ENCODE measurements around the gene SCFD2.
"Not testable (repeated sequence)": the region's sequence is repeated elsewhere in the genome, so short reads cannot be mapped to it uniquely, and the experiment has no call there.

The SCFD2 gene

DNA sequence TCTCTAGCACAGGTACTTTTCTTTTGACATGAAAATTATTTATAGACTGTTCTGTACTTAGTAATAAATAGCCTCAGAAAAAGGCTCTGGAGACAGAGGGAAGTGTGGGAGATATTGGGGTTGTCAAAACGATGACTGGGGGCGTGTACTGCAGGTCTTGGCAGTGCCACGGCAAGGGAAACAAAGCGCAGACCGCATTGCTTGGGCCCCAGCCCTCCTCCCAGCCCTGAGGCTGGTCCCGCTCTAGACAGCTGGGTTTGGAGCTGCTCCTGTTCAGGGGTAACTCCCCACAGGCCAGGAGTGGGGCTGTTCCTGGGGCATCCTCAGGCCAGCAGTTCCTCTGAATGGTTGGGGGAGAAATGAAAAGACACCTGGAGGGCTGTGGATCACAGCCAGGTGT, 372.1 kb downstream of the SCFD2 start:
- TF ChIP-seq EZH2 (IDR thresholded peaks at IDR 0.05; ENCODE audit: borderline replicate concordance, low read depth, low read length, severe bottlenecking) = no peak
- TF ChIP-seq, protein P1, sequence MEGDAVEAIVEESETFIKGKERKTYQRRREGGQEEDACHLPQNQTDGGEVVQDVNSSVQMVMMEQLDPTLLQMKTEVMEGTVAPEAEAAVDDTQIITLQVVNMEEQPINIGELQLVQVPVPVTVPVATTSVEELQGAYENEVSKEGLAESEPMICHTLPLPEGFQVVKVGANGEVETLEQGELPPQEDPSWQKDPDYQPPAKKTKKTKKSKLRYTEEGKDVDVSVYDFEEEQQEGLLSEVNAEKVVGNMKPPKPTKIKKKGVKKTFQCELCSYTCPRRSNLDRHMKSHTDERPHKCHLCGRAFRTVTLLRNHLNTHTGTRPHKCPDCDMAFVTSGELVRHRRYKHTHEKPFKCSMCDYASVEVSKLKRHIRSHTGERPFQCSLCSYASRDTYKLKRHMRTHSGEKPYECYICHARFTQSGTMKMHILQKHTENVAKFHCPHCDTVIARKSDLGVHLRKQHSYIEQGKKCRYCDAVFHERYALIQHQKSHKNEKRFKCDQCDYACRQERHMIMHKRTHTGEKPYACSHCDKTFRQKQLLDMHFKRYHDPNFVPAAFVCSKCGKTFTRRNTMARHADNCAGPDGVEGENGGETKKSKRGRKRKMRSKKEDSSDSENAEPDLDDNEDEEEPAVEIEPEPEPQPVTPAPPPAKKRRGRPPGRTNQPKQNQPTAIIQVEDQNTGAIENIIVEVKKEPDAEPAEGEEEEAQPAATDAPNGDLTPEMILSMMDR (IDR thresholded peaks at IDR 0.05; ENCODE audit: borderline replicate concordance, extremely low read depth, low read length, poor library complexity, severe bottlenecking) = no peak
- Histone ChIP-seq H3K9me3 (ENCODE audit: insufficient read depth, low read length, severe bottlenecking) (no peaks in the 10 kb centered on the region), H3K36me3 (ENCODE audit: insufficient read depth, low read length) (no peaks in the 10 kb centered on the region), H3K4me1 (ENCODE audit: insufficient read depth, low read length) (no peaks in the 10 kb centered on the region), H3K4me2 (ENCODE audit: insufficient read depth, low read length) (no peak overlapping the region), H3K79me2 (ENCODE audit: insufficient read depth, low read length) (no peaks in the 10 kb centered on the region), H3K4me3 (ENCODE audit: low read depth in 1 of 2, low read length in 2 of 2) (no peak overlapping the region), H2AFZ (ENCODE audit: low read depth, low read length) (no peak overlapping the region), H3K9ac (ENCODE audit: low read depth, low read length) (no peak overlapping the region), H3K27me3 (ENCODE audit: insufficient read depth, low read length, poor library complexity) (no peaks in the 10 kb centered on the region), H4K20me1 (ENCODE audit: insufficient read depth, low read length) (no peaks in the 10 kb centered on the region), H3K27ac (ENCODE audit: low read length) (no peak overlapping the region)
- DNase-seq (no peak), ATAC-seq (ENCODE audit: insufficient read depth, low read depth) (no peak)

DNA sequence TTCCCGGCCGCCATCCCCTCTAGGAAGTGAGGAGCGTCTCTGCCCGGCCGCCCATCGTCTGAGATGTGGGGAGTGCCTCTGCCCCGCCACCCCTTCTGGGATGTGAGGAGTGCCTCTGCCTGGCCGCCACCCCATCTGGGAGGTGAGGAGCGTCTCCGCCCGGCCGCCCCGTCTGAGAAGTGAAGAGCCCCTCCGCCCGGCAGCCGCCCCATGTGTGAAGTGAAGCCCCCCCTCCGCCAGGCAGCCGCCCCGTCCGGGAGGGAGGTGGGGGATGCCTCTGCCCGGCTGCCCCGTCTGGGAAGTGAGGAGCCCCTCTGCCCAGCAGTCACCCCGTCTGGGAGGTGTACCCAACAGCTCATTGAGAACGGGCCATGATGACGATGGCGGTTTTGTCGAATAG, 373.3 kb downstream of the SCFD2 start:
- not testable (repeated sequence) for H3K36me3 ChIP-seq (ENCODE audit: insufficient read depth, low read length); H3K27ac ChIP-seq (ENCODE audit: low read length); H3K79me2 ChIP-seq (ENCODE audit: insufficient read depth, low read length); H3K9me3 ChIP-seq (ENCODE audit: insufficient read depth, low read length, severe bottlenecking); H3K27me3 ChIP-seq (ENCODE audit: insufficient read depth, low read length, poor library complexity); H3K4me2 ChIP-seq (ENCODE audit: insufficient read depth, low read length); H3K9ac ChIP-seq (ENCODE audit: low read depth, low read length); H2AFZ ChIP-seq (ENCODE audit: low read depth, low read length); H4K20me1 ChIP-seq (ENCODE audit: insufficient read depth, low read length); H3K4me3 ChIP-seq (ENCODE audit: low read depth in 1 of 2, low read length in 2 of 2); DNase-seq; H3K4me1 ChIP-seq (ENCODE audit: insufficient read depth, low read length); ATAC-seq (ENCODE audit: insufficient read depth, low read depth)

DNA sequence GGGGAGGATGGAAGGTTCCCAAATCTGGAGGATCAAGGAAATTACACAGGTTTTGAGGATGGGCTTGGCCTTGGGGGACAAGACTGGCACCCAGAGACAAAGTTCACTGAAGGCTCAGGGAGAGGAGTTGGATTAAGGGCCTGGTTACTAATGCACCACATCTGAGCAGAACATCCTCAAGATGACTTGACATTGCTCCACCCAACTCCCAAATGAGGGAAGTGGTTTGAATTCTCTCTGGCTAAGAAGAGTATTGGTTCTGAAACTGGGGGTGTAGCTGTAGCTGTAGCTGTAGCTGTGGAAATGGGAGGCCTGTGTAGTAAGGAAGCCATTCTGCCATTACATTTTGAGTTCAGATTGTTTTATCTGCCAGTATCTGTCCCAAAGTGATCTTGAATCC, 374.4 kb downstream of the SCFD2 start:
- Histone ChIP-seq H3K4me3 (ENCODE audit: low read depth in 1 of 2, low read length in 2 of 2) (no peak overlapping the region), H3K36me3 (ENCODE audit: insufficient read depth, low read length) (no peaks in the 10 kb centered on the region), H3K4me1 (ENCODE audit: insufficient read depth, low read length) (no peaks in the 10 kb centered on the region), H2AFZ (ENCODE audit: low read depth, low read length) (no peak overlapping the region), H3K9ac (ENCODE audit: low read depth, low read length) (no peak overlapping the region), H3K27me3 (ENCODE audit: insufficient read depth, low read length, poor library complexity) (no peaks in the 10 kb centered on the region), H4K20me1 (ENCODE audit: insufficient read depth, low read length) (no peaks in the 10 kb centered on the region), H3K9me3 (ENCODE audit: insufficient read depth, low read length, severe bottlenecking) (no peaks in the 10 kb centered on the region), H3K79me2 (ENCODE audit: insufficient read depth, low read length) (no peaks in the 10 kb centered on the region), H3K27ac (ENCODE audit: low read length) (no peak overlapping the region), H3K4me2 (ENCODE audit: insufficient read depth, low read length) (no peak overlapping the region)
- TF ChIP-seq EZH2 (IDR thresholded peaks at IDR 0.05; ENCODE audit: borderline replicate concordance, low read depth, low read length, severe bottlenecking) = no peak
- TF ChIP-seq, protein P1 (IDR thresholded peaks at IDR 0.05; ENCODE audit: borderline replicate concordance, extremely low read depth, low read length, poor library complexity, severe bottlenecking) = no peak
- ATAC-seq (ENCODE audit: insufficient read depth, low read depth) (no peak), DNase-seq (no peak)

DNA sequence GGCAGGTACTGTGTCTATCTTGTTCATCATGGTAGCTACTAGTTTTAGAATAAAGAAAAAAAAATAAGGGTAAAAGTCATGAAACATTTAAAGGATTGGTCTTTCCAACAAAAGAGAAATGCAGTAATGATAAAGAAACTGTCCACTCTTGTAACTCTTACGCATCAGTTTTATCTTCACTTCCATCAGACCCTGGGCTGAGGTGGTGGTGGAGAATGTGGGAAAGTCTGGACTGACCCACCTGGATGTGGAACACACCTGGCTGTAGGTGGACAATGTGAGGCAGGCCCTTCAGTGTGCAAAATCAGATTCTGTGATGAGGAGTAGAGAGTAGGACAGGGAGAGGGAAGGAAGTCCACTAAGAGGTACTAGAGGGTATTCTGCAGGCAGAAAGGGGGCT, 375.2 kb downstream of the SCFD2 start:
- Histone ChIP-seq H3K4me3 (ENCODE audit: low read depth in 1 of 2, low read length in 2 of 2) (no peak overlapping the region), H3K36me3 (ENCODE audit: insufficient read depth, low read length) (no peaks in the 10 kb centered on the region), H3K4me1 (ENCODE audit: insufficient read depth, low read length) (no peaks in the 10 kb centered on the region), H2AFZ (ENCODE audit: low read depth, low read length) (no peak overlapping the region), H3K27me3 (ENCODE audit: insufficient read depth, low read length, poor library complexity) (no peaks in the 10 kb centered on the region), H4K20me1 (ENCODE audit: insufficient read depth, low read length) (no peaks in the 10 kb centered on the region), H3K4me2 (ENCODE audit: insufficient read depth, low read length) (no peak overlapping the region), H3K9ac (ENCODE audit: low read depth, low read length) (no peak overlapping the region), H3K9me3 (ENCODE audit: insufficient read depth, low read length, severe bottlenecking) (no peaks in the 10 kb centered on the region), H3K27ac (ENCODE audit: low read length) (no peak overlapping the region), H3K79me2 (ENCODE audit: insufficient read depth, low read length) (no peaks in the 10 kb centered on the region)
- TF ChIP-seq, protein P1 (IDR thresholded peaks at IDR 0.05; ENCODE audit: borderline replicate concordance, extremely low read depth, low read length, poor library complexity, severe bottlenecking) = no peak
- TF ChIP-seq EZH2 (IDR thresholded peaks at IDR 0.05; ENCODE audit: borderline replicate concordance, low read depth, low read length, severe bottlenecking) = no peak
- ATAC-seq (ENCODE audit: insufficient read depth, low read depth) (no peak), DNase-seq (no peak)

Measured in DND-41 (cell line).